Measurements from ENCODE around the gene IQSEC1. TPM values are rescaled to one million over a fixed set of nuclear protein-coding genes. Genes with fewer than 3 reads are reported as not detected.

Gene IQSEC1
- total RNA-seq, 1 experiment from 2014 or later = 28.1 TPM

DNA sequence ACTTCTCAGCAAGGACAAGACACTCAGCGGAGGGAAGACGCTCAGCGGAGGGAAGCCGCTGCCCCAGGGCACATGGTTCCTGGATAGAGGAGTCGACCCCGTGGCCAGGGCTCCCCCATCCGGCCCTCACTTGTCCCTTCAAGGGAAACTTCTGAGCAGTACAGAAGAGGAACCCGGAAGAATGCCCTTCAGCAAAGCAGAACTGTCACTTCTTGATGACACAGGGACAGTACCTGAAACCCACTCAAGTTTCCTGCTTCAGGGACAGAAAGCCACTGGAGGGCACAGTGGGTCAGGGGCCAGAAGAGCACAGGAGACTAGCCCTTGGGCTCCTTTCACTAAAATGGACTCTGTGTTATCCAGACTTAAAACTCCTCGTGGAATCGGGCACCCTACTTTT is 134.1 kb downstream of the IQSEC1 start:
- POLR2A ChIA-PET = no interaction called here

More for the DNA sequence above, 134.1 kb downstream of the IQSEC1 start:
- no peaks in the 10 kb centered on the region for H4K20me1 ChIP-seq (ENCODE audit: insufficient read depth)
- no peaks in the 10 kb centered on the region; a peak in 1 of 4 replicates for H3K36me3 ChIP-seq (ENCODE audit: control insufficient read depth in 1 of 2, insufficient read depth in 2 of 2, low read length in 2 of 2)
- BruUV-seq (replicated peaks) = no TSS peak
- intact Hi-C loops (cut with micrococcal nuclease) = no loop called here
- no peaks in the 10 kb centered on the region; the same call in 1 of the 2 replicates for H3K79me2 ChIP-seq (ENCODE audit: insufficient read depth, low read length)
- no peak overlapping the region for H3K9ac ChIP-seq (ENCODE audit: low read length)
- RAD21 ChIA-PET (ENCODE audit: low non-redundant PET in 1 of 2, low total read pairs in 2 of 2, uncharacterized antibody in 2 of 2, unreplicated experiment in 2 of 2) = no interaction called here
- no peak overlapping the region for H3K27ac ChIP-seq (ENCODE audit: low read depth, low read length)
- TF ChIP-seq CBX3 (IDR thresholded peaks at IDR 0.05; ENCODE audit: low read depth) (no peak), EGR1 (IDR thresholded peaks at IDR 0.05; ENCODE audit: low read depth) (no peak), EZH2 (IDR thresholded peaks at IDR 0.05) (no peak), ZFX (IDR thresholded peaks at IDR 0.05) (no peak), POLR2AphosphoS5 (IDR thresholded peaks at IDR 0.05; ENCODE audit: low read depth, low read length) (no peak), FOSL1 (IDR thresholded peaks at IDR 0.05; ENCODE audit: low read depth) (no peak), ZNF274 (IDR thresholded peaks at IDR 0.05; ENCODE audit: low read depth, low read length) (no peak), REST (IDR thresholded peaks at IDR 0.05; ENCODE audit: low read depth) (no peak), SIN3A (IDR thresholded peaks at IDR 0.05; ENCODE audit: low read depth) (no peak), TCF7L2 (IDR thresholded peaks at IDR 0.05; ENCODE audit: borderline replicate concordance, extremely low read depth, insufficient read depth, insufficient read length) (no peak), SP1 (IDR thresholded peaks at IDR 0.05; ENCODE audit: low read depth) (no peak)
- TF ChIP-seq, protein P1, sequence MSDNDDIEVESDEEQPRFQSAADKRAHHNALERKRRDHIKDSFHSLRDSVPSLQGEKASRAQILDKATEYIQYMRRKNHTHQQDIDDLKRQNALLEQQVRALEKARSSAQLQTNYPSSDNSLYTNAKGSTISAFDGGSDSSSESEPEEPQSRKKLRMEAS (IDR thresholded peaks at IDR 0.05) = no peak
- TF ChIP-seq, protein P2, sequence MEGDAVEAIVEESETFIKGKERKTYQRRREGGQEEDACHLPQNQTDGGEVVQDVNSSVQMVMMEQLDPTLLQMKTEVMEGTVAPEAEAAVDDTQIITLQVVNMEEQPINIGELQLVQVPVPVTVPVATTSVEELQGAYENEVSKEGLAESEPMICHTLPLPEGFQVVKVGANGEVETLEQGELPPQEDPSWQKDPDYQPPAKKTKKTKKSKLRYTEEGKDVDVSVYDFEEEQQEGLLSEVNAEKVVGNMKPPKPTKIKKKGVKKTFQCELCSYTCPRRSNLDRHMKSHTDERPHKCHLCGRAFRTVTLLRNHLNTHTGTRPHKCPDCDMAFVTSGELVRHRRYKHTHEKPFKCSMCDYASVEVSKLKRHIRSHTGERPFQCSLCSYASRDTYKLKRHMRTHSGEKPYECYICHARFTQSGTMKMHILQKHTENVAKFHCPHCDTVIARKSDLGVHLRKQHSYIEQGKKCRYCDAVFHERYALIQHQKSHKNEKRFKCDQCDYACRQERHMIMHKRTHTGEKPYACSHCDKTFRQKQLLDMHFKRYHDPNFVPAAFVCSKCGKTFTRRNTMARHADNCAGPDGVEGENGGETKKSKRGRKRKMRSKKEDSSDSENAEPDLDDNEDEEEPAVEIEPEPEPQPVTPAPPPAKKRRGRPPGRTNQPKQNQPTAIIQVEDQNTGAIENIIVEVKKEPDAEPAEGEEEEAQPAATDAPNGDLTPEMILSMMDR (IDR thresholded peaks at IDR 0.05 in 2 of 3, conservative IDR thresholded peaks at IDR 0.05 in 1 of 3; ENCODE audit: borderline replicate concordance in 1 of 3, insufficient read depth in 1 of 3, low read depth in 2 of 3, low read length in 2 of 3) = no peak
- TF ChIP-seq, protein P3, sequence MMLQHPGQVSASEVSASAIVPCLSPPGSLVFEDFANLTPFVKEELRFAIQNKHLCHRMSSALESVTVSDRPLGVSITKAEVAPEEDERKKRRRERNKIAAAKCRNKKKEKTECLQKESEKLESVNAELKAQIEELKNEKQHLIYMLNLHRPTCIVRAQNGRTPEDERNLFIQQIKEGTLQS (IDR thresholded peaks at IDR 0.05) = no peak
- no peaks in the 10 kb centered on the region for H3K9me2 ChIP-seq (ENCODE audit: insufficient read depth)
- H3K27me3 ChIP-seq (ENCODE audit: insufficient read depth, low read length) = no peaks in the 10 kb centered on the region
- CTCF ChIA-PET = no interaction called here
- ATAC-seq = no peak
- no peaks in the 10 kb centered on the region for H3K4me1 ChIP-seq (ENCODE audit: control insufficient read depth in 1 of 2, insufficient read depth in 2 of 2, low read length in 2 of 2)
- no peak overlapping the region for H2AFZ ChIP-seq (ENCODE audit: low read depth, low read length, poor library complexity, severe bottlenecking)
- H3K4me2 ChIP-seq (ENCODE audit: low read length) = no peak overlapping the region
- no peak overlapping the region for H3K4me3 ChIP-seq (replicated peaks in 1 of 2; ENCODE audit: low read depth in 1 of 2, low read length in 2 of 2)
- no peaks in the 10 kb centered on the region for H3K9me3 ChIP-seq (ENCODE audit: control insufficient read depth in 1 of 2, insufficient read depth in 1 of 2, low read depth in 1 of 2, low read length in 2 of 2)
- no peak for DNase-seq (ENCODE audit: low read depth, low spot score)
